Pulmonary artery endothelial cell (primary cell): ENCODE data around the gene SLC35B2. TPM values are rescaled to one million over a fixed set of nuclear protein-coding genes. Genes with fewer than 3 reads are reported as not detected.
A peak's percentile ranks its signal among the peaks of the same experiment; 100 is the strongest.
"Not testable (repeated sequence)": the region's sequence is repeated elsewhere in the genome, so short reads cannot be mapped to it uniquely, and the experiment has no call there.

Experiments
- DNase-seq: peaks from one replicate; pipeline ENCODE4 v3.0.0-alpha.2; 2011; ENCODE audit warnings: low read depth, low spot score
- total RNA-seq: library from RNA; depleted of rRNA; stranded (reverse); fragments of >200 nt; gene quantifications from 2 replicates; pipeline ENCODE4 v1.2.3, GENCODE V29; 2014

SLC35B2 gene
- total RNA-seq, 1 donor from 2014 or later = 57.0 TPM

DNA sequence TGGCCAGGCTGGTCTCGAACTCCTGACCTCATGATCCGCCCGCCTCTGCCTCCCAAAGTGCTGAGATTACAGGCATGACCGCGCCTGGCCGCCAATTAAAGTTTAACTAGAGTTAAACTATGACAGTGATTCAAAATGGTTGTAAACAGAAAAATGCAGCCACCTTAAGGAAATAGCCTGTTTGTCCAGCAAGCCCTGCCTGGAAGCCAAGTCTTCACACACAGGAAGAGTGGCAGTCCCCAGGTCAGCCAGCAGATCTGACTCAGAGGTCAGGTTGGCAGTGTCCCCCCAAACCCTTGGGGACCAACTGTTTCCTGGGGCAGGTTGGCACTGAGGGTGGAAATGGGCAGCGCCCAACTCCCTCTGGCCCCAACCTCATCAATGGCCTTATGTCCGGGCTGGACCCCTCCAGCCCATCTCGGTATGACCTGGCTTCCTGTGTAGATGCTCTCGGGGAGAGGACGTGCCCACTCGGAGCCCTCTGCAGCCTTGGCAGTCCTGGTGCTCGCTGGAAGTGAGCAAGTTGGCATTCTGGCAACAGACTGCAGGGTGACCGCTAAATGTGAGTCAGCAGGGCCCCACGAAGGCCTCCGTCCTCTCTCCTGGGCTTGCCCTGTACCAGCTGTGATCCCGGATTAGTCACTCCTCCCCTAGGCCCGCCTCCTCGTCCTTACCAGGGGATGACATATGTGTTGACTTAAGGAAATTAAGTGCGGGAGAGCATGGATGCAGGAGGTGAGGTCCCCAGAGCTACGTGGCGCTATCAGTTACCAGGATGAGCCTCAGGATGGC lies 20.1 kb downstream of the SLC35B2 start:
- DNase-seq = peak; percentile 94

GRCh38 chr6:44235891-44236516 lies 21.3 kb downstream of the SLC35B2 start:
- DNase-seq = no peak

DNA sequence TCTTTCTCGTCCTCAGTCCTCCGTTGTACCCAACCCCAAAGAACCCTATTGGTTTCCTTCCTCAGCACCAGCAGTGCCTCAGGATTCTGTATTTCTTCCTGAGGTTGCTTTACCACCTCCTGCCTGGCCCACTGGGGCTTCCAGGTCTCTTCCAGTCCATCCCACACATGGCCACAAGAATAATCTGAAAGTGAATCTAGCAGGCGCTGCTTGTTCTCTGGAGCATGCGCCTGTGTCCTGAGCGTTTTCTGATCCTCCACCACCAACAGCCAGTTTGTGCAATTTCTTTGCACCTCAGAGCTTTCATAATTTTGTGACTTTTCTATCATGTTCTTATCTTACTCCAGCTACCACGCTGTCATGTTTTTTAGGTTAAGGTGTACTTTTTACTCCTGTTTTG lies 22.1 kb downstream of the SLC35B2 start:
- DNase-seq = no peak

GRCh38 chr6:44234101-44235025 lies 23.0 kb downstream of the SLC35B2 start:
- DNase-seq = no peak

DNA sequence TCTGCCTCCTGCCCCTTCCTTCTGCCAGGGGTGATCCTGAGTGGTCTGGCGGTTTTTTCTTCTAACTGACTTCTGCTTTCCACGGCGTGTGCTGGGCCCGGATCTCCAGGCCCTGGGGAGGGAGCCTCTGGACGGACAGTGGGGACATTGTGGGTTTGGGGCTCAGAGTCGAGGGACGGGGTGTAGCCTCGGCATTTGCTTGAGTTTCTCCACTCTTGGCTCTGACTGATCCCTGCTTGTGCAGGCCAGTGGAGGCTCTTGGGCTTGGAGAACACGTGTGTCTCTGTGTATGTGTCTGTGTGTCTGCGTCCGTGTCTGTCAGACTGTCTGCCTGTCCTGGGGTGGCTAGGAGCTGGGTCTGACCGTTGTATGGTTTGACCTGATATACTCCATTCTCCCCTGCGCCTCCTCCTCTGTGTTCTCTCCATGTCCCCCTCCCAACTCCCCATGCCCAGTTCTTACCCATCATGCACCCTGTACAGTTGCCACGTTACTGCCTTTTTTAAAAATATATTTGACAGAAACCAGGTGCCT lies 23.7 kb downstream of the SLC35B2 start:
- no peak for DNase-seq

GRCh38 chr6:44232676-44233566 lies 24.4 kb downstream of the SLC35B2 start:
- DNase-seq = no peak

DNA sequence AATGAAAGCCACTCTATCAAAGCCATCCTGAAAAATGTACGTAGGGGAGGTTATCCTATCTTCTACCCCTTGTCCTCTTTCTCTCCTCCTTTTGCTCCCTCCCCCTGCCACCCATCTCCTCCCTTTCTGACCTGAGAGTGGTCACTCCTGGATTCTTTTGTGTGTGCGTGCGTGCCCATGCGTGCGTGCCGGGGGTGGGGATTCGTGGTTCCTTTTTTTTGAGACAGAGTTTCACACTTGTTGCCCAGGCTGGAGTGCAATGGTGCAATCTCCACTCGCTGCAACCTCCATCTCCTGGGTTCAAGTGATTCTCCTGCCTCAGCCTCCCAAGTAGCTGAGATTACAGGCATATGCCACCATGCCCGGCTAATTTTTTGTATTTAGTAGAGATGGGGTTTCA lies 25.9 kb downstream of the SLC35B2 start:
- not testable (repeated sequence) for DNase-seq

- DNase-seq = no peak
Observed at GRCh38 chr6:44230034-44230675, 27.2 kb downstream of the SLC35B2 start.

- DNase-seq = no peak
Observed at GRCh38 chr6:44229376-44230033, 27.8 kb downstream of the SLC35B2 start.

DNA sequence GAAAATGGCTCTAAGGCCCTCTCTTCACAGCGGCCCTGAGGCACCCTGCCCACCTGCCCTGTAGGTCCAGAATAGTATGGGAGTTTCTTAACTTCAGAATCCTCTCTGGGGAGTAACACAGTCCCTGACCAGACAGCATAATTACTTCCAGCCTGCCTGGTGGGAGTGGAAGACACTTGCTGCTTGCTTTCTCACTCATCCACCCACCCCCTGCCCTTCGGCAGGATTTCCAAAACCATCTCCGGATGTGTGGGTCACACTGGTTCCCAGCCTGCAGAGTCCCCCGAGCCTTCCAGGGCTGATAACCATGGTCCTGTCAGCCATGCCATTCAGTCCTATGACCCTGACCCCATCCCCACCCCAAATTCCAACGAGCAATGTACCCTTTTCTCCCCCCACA lies 28.5 kb downstream of the SLC35B2 start:
- no peak for DNase-seq

DNA sequence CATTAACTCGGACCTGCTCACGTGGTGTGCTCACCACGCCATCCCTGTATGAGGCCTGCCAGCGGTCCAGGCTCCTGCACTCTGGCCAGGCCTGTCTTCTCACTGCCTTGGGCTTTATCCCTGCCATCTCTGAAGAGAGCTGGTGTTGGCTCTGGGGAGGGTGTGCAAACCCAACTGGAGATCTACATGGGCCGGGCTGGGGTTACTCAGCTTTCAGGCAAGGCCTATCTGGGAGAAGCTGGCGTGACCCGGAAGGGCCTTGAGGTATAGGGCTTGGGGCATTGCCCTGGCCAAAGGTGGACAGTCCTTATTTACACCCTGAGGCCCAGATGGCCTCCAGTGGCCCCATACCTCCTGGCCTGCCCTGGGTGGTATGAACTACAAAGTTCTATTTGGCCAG lies 28.9 kb downstream of the SLC35B2 start:
- no peak for DNase-seq

GRCh38 chr6:44228031-44228430 lies 29.3 kb downstream of the SLC35B2 start:
- DNase-seq = no peak

GRCh38 chr6:44227148-44227793 lies 30.1 kb downstream of the SLC35B2 start:
- DNase-seq = no peak

- no peak for DNase-seq
Observed at GRCh38 chr6:44226368-44227147, 30.8 kb downstream of the SLC35B2 start.

- no peak for DNase-seq
Observed at GRCh38 chr6:44225579-44226325, 31.6 kb downstream of the SLC35B2 start.

DNA sequence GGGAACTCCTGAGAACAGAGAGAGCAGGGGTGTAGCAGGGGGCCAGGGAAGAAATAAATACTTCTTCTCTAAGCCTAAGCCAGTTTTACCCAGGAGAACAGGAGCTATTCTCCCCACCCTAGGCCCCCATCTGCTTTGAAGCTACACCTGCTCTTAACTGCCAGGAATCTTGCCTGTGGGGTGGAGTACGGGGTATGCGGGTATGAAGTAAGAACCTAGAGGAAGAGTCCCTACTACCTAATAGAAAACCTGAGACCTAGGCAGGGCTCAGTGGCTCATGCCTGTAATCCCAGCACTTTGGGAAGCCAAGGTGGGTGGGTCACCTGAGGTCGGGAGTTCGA lies 32.4 kb downstream of the SLC35B2 start:
- DNase-seq = no peak

DNA sequence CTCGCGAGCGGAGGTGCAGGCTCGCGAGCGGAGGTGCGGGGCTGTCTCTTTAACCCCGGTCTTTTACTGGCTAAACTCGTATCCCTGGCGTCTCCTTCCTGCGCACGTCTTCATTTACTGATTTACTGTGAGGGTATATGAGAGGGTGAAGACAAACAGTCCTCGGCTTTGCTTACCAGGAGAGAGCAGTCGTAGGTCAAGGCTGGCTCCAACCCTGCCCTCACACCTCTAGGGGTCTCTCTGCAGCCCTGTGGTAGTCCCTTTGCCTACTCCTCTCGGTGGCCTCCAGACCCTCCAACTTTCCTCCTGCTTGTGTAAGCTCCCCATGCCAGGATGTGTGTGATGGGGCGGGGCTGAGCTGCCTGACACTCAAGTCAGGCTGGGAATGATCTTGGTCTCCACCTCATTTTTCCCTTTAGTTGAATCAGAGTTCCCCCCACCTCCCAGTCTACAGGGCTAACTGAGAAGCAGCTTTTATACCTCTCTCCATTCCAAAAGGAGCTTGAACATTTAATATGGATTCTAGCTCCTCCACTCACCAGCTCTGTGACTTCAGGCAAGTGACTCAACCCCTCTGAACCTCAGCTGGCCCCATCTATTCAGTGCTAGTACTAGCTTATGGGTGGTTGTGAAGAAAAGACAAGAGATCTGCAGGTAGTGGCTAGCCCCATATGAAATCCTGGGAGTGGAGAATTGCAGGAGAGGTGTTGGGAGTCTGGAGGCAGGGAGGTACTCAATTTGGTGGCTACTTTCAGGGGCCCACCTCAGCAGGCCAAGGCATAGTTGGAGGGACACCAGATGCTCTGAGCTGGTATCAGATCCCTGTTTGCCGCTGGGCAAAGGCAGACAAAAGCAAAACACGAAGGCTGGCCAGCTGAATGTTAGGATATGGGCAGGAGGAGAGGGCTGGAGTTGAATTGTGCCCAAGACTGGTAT lies 33.0 kb downstream of the SLC35B2 start:
- no peak for DNase-seq
